Activated CD8-positive, alpha-beta memory T cell treated with anti-CD3 and anti-CD28 coated beads for 24 hours (primary cell): ENCODE data around the gene BIRC7.

ENCODE experiments used
- DNase-seq: peaks from one replicate; pipeline ENCODE4 v3.0.0-alpha.2; 2020

The BIRC7 gene

GRCh38 chr20:63226042-63226943 is 9.4 kb upstream of the BIRC7 start:
- no peak for DNase-seq

- no peak for DNase-seq
Observed at GRCh38 chr20:63227260-63227659, 8.4 kb upstream of the BIRC7 start.

GRCh38 chr20:63228806-63229205 is 6.9 kb upstream of the BIRC7 start:
- DNase-seq, result no peak

- no peak for DNase-seq
Observed at GRCh38 chr20:63230800-63231268, 4.9 kb upstream of the BIRC7 start.

- no peak for DNase-seq
Observed at GRCh38 chr20:63232235-63233060, 3.3 kb upstream of the BIRC7 start.

- DNase-seq, result no peak
Observed at GRCh38 chr20:63233061-63233344, 2.7 kb upstream of the BIRC7 start.

GRCh38 chr20:63233924-63234323 is 1.8 kb upstream of the BIRC7 start:
- no peak for DNase-seq

GRCh38 chr20:63234693-63235398 is 859 bp upstream of the BIRC7 start:
- DNase-seq, result no peak

- DNase-seq, result no peak
Observed at GRCh38 chr20:63236116-63236837, 572 bp downstream of the BIRC7 start.

- DNase-seq, result no peak
Observed at GRCh38 chr20:63238031-63238430, 2.3 kb downstream of the BIRC7 start.

GRCh38 chr20:63238514-63239125 is 2.9 kb downstream of the BIRC7 start:
- DNase-seq, result no peak

- DNase-seq, result no peak
Observed at GRCh38 chr20:63239431-63239830, 3.7 kb downstream of the BIRC7 start.

GRCh38 chr20:63240004-63240403 is 4.3 kb downstream of the BIRC7 start:
- no peak for DNase-seq

GRCh38 chr20:63241272-63241671 is 5.6 kb downstream of the BIRC7 start:
- no peak for DNase-seq

- no peak for DNase-seq
Observed at GRCh38 chr20:63242736-63243135, 7.0 kb downstream of the BIRC7 start.

- DNase-seq, result no peak
Observed at GRCh38 chr20:63243604-63244247, 8.0 kb downstream of the BIRC7 start.

- no peak for DNase-seq
Observed at GRCh38 chr20:63244468-63244867, 8.8 kb downstream of the BIRC7 start.

GRCh38 chr20:63246490-63247288 is 11.0 kb downstream of the BIRC7 start:
- no peak for DNase-seq

GRCh38 chr20:63247671-63248228 is 12.0 kb downstream of the BIRC7 start:
- no peak for DNase-seq

GRCh38 chr20:63248835-63249591 is 13.3 kb downstream of the BIRC7 start:
- no peak for DNase-seq
